Adrenal gland (tissue), 5 donors: ENCODE results near the gene EIF4G2.

Experiments
- CTCF ChIP-seq, 6 experiments: fragments of 450-650 bp in 4 of 6; fragments of 200-600 bp in 2 of 6; sonication (generic) in 1 of 6; IDR thresholded peaks; 1 replicate in 5 of 6; 2 replicates in 1 of 6; pipeline versions ENCODE4 v1.5.1 to v1.8.0; 2016 to 2021; ENCODE audit warnings: antibody characterized with exemption in 6 of 6, mild to moderate bottlenecking in 2 of 6, moderate library complexity in 1 of 6
- POLR2A ChIP-seq, 2 donors: fragments of 450-650 bp; IDR thresholded peaks; one replicate each; pipeline ENCODE4 v1.6.1; 2017; ENCODE audit warnings: antibody characterized with exemption in 2 of 2, mild to moderate bottlenecking in 2 of 2, moderate library complexity in 1 of 2
- donor health status: DM: no; HTN: no; CAD: no.

- TF ChIP-seq POLR2A (IDR thresholded peaks at IDR 0.05): no peak
- TF ChIP-seq CTCF (IDR thresholded peaks at IDR 0.05): no peak
Observed at GRCh38 chr11:10818594-10818993, 9.9 kb upstream of the EIF4G2 start.
